OCI-M1 (cell line): ENCODE results near the gene PPFIBP1.
"Not testable (repeated sequence)": the region's sequence is repeated elsewhere in the genome, so short reads cannot be mapped to it uniquely, and the experiment has no call there.

Experiments
- DNase-seq: peaks from one replicate; lab custom pipeline; 2025; lab: John Stamatoyannopoulos, UW

The PPFIBP1 gene

GRCh38 chr12:27542628-27543027 lies 18.6 kb downstream of the PPFIBP1 start:
- no peak for DNase-seq

DNA sequence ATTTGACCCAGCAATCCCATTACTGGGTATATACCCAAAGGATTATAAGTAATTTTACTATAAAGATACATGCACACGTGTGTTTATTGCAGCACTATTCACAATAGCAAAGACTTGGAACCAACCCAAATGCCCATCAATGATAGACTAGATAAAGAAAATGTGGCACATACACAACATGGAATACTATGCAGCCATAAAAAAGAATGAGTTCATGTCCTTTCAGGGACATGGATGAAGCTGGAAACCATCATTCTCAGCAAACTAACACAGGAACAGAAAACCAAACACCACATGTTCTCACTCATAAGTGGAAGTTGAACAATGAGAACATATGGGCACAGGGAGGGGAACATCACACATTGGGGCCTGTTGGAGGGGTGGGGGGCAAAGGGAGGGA lies 20.9 kb downstream of the PPFIBP1 start:
- DNase-seq, result not testable (repeated sequence)

DNA sequence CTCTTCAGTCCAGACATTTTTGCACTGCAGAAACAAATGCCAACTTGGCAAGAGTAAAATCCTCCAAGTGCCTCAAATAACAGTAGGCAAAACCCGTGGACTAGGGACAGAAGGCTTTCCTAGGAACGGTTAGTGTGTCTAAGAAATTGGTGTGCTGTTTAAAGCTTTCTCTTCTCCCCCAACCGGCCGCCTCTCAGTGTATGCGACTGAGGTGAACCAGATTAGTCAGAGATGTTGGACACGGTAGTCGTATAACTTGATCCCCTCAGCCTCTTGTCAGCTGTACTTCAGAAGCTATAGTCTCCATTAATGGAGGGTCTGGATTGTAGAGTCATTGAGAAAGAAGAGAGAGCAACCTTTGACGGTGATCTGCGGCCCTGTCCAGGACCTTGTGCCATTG lies 21.7 kb downstream of the PPFIBP1 start:
- no peak for DNase-seq

GRCh38 chr12:27547592-27547991 lies 23.6 kb downstream of the PPFIBP1 start:
- no peak for DNase-seq

- peak; percentile 33 for DNase-seq
Observed at GRCh38 chr12:27548301-27549199, 24.5 kb downstream of the PPFIBP1 start.

- DNase-seq, result no peak
Observed at GRCh38 chr12:27549236-27549800, 25.3 kb downstream of the PPFIBP1 start.

DNA sequence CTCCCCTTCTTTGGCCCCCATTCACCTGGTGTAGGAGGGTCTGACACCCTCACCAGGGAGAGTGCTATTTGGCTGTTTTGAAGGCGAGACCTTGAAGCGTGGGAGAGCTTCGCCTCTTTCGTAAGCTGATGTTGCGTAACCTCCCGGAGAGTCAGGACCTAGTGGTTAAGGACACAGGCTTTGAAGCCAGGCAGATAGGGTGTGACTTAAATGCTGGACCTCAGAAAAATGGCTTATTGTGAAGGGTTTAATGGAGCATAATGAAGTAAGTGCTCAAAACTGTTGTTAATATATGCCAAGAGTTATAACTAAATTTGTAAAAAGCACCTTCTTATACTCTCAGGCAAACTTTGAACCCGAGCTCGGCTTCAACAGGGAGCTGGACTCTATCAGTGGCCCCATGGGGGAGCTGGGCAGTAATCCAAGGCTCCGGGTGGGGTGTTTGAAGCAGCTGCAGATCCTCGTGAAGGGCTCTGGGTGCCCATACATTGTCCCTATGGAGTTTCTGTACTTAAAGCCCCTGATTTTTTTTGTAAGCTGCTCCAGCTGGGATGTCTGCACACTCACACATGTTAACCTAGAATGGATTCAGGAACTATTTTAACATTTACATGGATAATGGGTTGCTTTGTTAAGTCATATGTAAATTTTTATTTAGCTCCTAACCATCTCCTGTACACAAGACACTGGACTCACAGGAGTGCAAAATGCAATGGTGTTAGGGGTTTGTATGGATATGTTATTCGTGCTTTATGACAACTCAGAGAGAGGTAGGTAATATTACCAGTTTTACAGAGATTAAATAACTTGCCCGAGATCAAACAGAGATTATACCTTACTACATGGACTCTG lies 26.0 kb downstream of the PPFIBP1 start:
- DNase-seq, result peak; percentile 96

GRCh38 chr12:27550653-27550975 lies 26.6 kb downstream of the PPFIBP1 start:
- DNase-seq, result peak; percentile 48

GRCh38 chr12:27551172-27551840 lies 27.3 kb downstream of the PPFIBP1 start:
- DNase-seq, result no peak

DNA sequence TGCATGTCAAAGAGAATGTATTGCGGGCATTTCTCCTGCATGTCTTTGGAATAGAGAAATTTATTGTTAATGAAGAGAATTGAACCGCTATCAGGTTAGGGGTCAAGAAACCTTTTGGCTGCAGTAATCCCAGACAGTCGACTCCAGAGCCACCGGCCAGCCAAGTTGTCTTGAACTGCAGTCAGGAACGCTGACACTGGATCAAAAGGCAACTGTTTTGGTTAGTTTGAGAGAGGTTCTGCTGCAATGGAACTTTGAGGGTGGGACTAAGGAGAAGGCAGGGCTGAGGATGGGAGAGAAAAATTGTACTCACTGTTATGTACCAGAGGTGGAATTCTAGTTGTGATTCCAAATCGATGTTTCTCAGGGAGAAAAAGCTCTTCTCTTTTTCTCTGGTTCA lies 28.2 kb downstream of the PPFIBP1 start:
- no peak for DNase-seq

DNA sequence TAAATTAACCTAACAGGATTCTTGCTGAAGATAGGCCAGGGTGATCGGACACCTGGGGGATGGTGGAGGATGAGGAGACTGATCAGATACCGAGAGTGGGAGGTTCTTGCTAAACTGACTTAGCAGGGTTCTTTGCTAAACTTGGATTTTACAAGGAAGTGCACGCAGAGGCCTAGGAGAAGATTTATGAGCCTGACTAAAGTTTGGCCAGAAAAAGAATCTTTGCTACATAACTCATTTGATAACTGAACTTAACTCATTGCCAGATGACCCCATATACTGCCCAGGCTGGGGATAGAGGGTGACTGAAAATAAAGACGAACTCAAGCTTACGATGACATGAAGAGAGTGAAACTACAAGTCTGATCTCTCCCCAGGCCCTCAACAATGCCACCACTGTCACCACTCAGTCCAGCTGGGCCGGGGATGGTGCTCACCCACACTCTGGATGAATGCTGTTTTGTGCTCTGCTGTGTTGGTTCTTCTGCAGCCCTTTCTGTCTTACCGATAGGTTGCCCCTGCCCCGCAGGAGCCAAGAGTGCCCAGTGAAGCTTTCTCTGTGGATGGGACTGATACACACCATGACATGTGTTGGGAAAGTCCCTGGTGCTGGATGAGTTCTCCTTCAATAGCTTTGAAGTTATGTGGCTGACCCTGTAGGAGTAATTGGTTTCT lies 29.0 kb downstream of the PPFIBP1 start:
- DNase-seq, result no peak

- no peak for DNase-seq
Observed at GRCh38 chr12:27553941-27554340, 29.9 kb downstream of the PPFIBP1 start.

- DNase-seq, result no peak
Observed at GRCh38 chr12:27554421-27555186, 30.6 kb downstream of the PPFIBP1 start.

DNA sequence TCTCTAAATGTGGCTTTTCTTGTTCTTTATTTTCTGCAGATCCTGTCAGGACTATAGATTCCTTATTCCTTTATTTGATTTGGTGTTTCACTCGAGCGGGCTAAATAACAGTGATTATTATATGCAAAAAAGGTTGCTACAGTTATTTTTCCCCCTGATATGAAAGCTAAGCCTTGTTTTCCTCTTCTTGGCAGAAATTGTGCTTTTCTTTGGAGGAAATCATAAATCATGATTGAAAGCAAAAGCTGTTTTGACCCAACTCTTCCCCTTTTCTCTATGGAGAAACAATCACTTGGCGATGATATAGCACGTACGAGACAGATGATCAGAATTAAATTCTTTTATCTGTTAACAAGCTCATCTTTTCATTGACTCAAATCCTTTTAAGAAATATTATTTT lies 31.4 kb downstream of the PPFIBP1 start:
- peak; percentile 29 for DNase-seq

- DNase-seq, result no peak
Observed at GRCh38 chr12:27555925-27556778, 32.1 kb downstream of the PPFIBP1 start.

- DNase-seq, result no peak
Observed at GRCh38 chr12:27560126-27560525, 36.1 kb downstream of the PPFIBP1 start.

GRCh38 chr12:27561535-27562350 lies 37.7 kb downstream of the PPFIBP1 start:
- DNase-seq, result no peak

GRCh38 chr12:27564612-27565213 lies 40.7 kb downstream of the PPFIBP1 start:
- DNase-seq, result no peak

- peak; percentile 14 for DNase-seq
Observed at GRCh38 chr12:27566159-27566558, 42.2 kb downstream of the PPFIBP1 start.
